Effector memory CD4-positive, alpha-beta T cell (primary cell): ENCODE results near the gene RPS24.
"Not testable (repeated sequence)": the region's sequence is repeated elsewhere in the genome, so short reads cannot be mapped to it uniquely, and the experiment has no call there.

ENCODE experiments used
- DNase-seq, 3 donors: peaks; one replicate each; pipeline ENCODE4 v3.0.0-alpha.2; 2020
- H3K27ac ChIP-seq: 2 replicates; pipeline ENCODE4 v1.7.0; 2013; ENCODE audit warnings: mild to moderate bottlenecking, low read length, moderate library complexity; ENCODE audit not compliant: insufficient read depth, poor library complexity, severe bottlenecking
- H3K27me3 ChIP-seq: replicated peaks from 2 replicates; pipeline ENCODE4 v1.7.0; 2013; ENCODE audit warnings: mild to moderate bottlenecking, low read length; ENCODE audit not compliant: insufficient read depth, control insufficient read depth, poor library complexity, severe bottlenecking
- H3K36me3 ChIP-seq: 2 replicates; pipeline ENCODE4 v1.7.0; 2013; ENCODE audit warnings: mild to moderate bottlenecking, low read length, moderate library complexity; ENCODE audit not compliant: control insufficient read depth, insufficient read depth
- H3K4me1 ChIP-seq: 2 replicates; pipeline ENCODE4 v1.7.0; 2013; ENCODE audit warnings: low read length, mild to moderate bottlenecking; ENCODE audit not compliant: control insufficient read depth, insufficient read depth, poor library complexity, severe bottlenecking
- H3K4me3 ChIP-seq: 2 replicates; pipeline ENCODE4 v1.7.0; 2013; ENCODE audit warnings: low read length, low read depth, mild to moderate bottlenecking; ENCODE audit not compliant: insufficient read depth, poor library complexity, severe bottlenecking
- H3K9me3 ChIP-seq: 2 replicates; pipeline ENCODE4 v1.7.0; 2013; ENCODE audit warnings: mild to moderate bottlenecking, low read length, moderate library complexity; ENCODE audit not compliant: control insufficient read depth

Gene RPS24

GRCh38 chr10:78046711-78047269 lies 13.1 kb downstream of the RPS24 start:
- Histone ChIP-seq H3K36me3 (peaks cover 7% of the 10 kb centered on the region), H3K4me1 (no peaks in the 10 kb centered on the region), H3K27me3 (no peaks in the 10 kb centered on the region), H3K9me3 (no peaks in the 10 kb centered on the region), H3K27ac (no peak overlapping the region), H3K4me3 (no peak overlapping the region)
- DNase-seq: no peak

DNA sequence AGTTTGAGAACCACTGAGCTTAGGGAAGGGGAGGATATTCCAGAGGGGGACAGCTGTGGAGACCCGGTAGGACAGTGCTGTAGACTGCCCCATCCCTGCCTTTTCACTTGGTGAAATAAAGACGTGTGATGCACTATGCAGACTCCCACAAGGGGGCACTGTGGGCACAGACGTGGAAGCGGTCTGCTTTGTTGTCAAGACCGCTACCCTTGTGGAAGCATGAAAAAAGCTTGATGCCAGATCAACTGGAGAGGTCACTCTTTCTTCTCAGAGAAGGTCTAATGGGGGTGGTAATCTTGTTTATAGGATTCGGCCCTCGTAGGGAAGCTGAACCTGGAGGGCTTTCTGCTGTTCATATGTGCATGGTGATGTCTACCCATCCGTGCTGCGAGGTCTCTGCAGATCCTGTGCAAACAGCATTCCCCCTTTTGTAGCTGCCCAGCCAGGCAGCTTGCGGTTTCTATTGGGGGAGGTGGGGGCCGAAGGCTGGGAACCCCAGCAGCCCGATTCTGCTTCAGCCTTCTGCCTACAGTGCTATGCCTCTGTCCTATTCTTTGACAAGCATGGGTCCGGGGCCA lies 13.7 kb downstream of the RPS24 start:
- DNase-seq: peak; percentile 50 to 66 (median 52)
- H3K4me3 ChIP-seq: no peak overlapping the region
- no peak overlapping the region for H3K27ac ChIP-seq
- H3K9me3 ChIP-seq: no peaks in the 10 kb centered on the region
- H3K27me3 ChIP-seq: no peaks in the 10 kb centered on the region
- no peaks in the 10 kb centered on the region for H3K4me1 ChIP-seq
- peaks cover 2% of the 10 kb centered on the region for H3K36me3 ChIP-seq

DNA sequence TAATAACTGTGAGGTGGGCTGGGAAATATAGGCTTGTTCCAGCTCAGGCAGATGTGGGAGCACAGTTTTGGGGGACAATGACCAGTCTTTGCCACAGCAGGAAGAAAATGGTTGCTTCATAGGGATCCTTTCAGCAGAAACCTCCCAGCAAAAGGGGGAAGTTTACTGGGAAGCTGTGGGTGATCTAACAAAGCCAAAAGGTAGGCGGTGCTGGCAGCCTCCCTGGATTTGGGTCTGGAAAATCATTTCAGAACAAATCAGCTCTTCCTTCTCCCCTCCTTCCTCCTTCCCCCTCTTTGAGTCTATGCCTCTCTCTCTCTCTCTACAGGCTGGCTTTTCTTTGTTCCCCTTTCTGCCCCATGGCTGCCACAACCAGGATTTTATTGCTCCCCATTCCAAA lies 16.2 kb downstream of the RPS24 start:
- no peak overlapping the region for H3K27ac ChIP-seq
- H3K4me1 ChIP-seq: no peaks in the 10 kb centered on the region
- no peaks in the 10 kb centered on the region for H3K27me3 ChIP-seq
- no peaks in the 10 kb centered on the region for H3K9me3 ChIP-seq
- no peak for DNase-seq
- H3K4me3 ChIP-seq: no peak overlapping the region
- no peaks in the 10 kb centered on the region for H3K36me3 ChIP-seq

GRCh38 chr10:78053211-78053868 lies 19.7 kb downstream of the RPS24 start:
- H3K9me3 ChIP-seq: no peaks in the 10 kb centered on the region
- no peak overlapping the region for H3K4me3 ChIP-seq
- H3K4me1 ChIP-seq: no peaks in the 10 kb centered on the region
- H3K36me3 ChIP-seq: no peaks in the 10 kb centered on the region
- no peak overlapping the region for H3K27ac ChIP-seq
- DNase-seq: no peak
- H3K27me3 ChIP-seq: no peaks in the 10 kb centered on the region

DNA sequence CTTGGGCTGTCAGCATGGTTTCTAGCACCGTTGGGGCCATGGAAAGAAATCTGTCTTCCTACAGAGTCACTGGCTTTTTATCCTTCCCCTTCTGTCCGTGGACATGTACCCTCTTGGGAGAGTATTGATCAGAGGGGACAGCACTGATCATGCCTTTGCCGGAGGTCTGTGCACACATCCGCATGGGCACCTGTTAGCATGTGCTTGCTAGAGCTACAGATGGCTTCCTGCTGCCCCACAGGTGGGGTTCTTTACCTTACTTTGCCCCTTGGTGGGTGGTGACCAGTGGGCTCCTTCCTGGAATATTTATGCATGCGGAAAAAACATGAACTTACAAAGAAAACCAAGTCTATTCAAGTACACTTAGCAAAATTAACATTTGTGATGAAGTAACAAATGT lies 24.9 kb downstream of the RPS24 start:
- no peaks in the 10 kb centered on the region for H3K9me3 ChIP-seq
- no peak for DNase-seq
- H3K4me3 ChIP-seq: no peak overlapping the region
- no peaks in the 10 kb centered on the region for H3K4me1 ChIP-seq
- H3K27ac ChIP-seq: no peak overlapping the region
- H3K27me3 ChIP-seq: no peaks in the 10 kb centered on the region
- H3K36me3 ChIP-seq: no peaks in the 10 kb centered on the region

- no peak overlapping the region for H3K27ac ChIP-seq
- no peak for DNase-seq
- no peak overlapping the region for H3K4me3 ChIP-seq
- no peaks in the 10 kb centered on the region for H3K4me1 ChIP-seq
- H3K27me3 ChIP-seq: no peaks in the 10 kb centered on the region
- no peaks in the 10 kb centered on the region for H3K36me3 ChIP-seq
- H3K9me3 ChIP-seq: no peaks in the 10 kb centered on the region
Measured at GRCh38 chr10:78059906-78060702, 26.4 kb downstream of the RPS24 start.

GRCh38 chr10:78062296-78062695 lies 28.6 kb downstream of the RPS24 start:
- Histone ChIP-seq H3K27me3 (no peaks in the 10 kb centered on the region), H3K4me3 (no peak overlapping the region), H3K36me3 (no peaks in the 10 kb centered on the region), H3K9me3 (no peaks in the 10 kb centered on the region), H3K4me1 (no peaks in the 10 kb centered on the region), H3K27ac (no peak overlapping the region)
- DNase-seq: no peak

DNA sequence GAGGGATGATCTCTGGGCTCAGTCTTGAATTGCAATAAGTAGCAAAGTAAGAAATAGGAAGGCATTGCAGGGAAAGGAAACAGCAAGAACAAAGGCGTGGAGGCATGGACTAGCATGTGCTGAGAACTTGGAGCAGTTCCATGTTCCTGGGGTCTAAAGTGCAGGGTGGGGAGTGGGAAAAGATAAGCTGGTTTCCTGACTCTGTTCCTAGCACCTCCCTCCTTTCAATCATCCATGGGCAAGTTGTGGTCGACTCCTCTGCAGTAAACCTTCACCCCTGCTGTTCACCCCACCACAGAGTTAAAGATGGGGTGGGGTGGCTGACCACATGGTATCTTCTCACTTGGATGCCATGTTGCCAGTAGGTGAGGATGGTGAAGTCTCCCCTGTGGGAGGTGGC lies 29.6 kb downstream of the RPS24 start:
- H3K36me3 ChIP-seq: no peaks in the 10 kb centered on the region
- no peak for DNase-seq
- H3K9me3 ChIP-seq: no peaks in the 10 kb centered on the region
- no peak overlapping the region for H3K27ac ChIP-seq
- H3K4me3 ChIP-seq: no peak overlapping the region
- no peaks in the 10 kb centered on the region for H3K27me3 ChIP-seq
- no peaks in the 10 kb centered on the region for H3K4me1 ChIP-seq

DNA sequence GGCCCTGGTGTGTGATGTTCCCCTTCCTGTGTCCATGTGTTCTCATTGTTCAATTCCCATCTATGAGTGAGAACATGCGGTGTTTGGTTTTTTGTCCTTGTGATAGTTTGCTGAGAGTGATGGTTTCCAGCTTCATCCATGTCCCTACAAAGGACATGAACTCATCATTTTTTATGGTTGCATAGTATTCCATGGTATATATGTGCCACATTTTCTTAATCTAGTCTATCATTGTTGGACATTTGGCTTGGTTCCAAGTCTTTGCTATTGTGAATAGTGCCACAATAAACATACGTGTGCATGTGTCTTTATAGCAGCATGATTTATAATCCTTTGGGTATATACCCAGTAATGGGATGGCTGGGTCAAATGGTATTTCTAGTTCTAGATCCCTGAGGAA lies 31.3 kb downstream of the RPS24 start:
- not testable (repeated sequence) for H3K4me1 ChIP-seq, H3K27me3 ChIP-seq, H3K27ac ChIP-seq, H3K4me3 ChIP-seq, H3K36me3 ChIP-seq, DNase-seq, H3K9me3 ChIP-seq

DNA sequence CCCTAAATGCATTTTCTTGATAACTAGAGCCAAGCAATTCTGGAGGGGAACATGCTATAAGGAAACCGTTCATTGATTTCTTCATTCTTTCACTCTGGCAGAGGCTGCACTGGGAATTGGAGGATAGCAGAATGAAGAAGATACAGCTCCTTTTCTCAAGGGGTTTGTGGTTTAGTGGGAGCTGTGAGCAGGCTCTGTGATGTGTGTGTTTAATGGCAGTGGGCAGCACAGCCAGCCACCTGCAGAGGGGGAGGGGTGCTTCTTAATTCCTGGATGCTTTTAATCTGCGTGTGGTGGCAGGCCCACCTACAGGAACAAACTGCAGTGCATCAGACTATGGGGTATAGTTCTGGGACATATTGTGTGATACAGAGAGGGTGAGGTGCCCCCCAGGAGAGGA lies 31.9 kb downstream of the RPS24 start:
- H3K9me3 ChIP-seq: no peaks in the 10 kb centered on the region
- DNase-seq: no peak
- no peaks in the 10 kb centered on the region for H3K27me3 ChIP-seq
- H3K36me3 ChIP-seq: no peaks in the 10 kb centered on the region
- no peak overlapping the region for H3K4me3 ChIP-seq
- H3K27ac ChIP-seq: no peak overlapping the region
- H3K4me1 ChIP-seq: no peaks in the 10 kb centered on the region
